ENCODE data around the gene FAM219A.
"Not testable (repeated sequence)": the region's sequence is repeated elsewhere in the genome, so short reads cannot be mapped to it uniquely, and the experiment has no call there.

Gene FAM219A

GRCh38 chr9:34376596-34377403 lies 81.6 kb downstream of the FAM219A start, which contains the start of gene MYORG:
Gene MYORG, minus strand, starts transcription at chr9:34376898. Its CDS starts 3,955 bp downstream, at chr9:34372943.
- DNase-seq (ENCODE audit: low read depth in 2 of 2) = peak; percentile 96 to 98

GRCh38 chr9:34375901-34376595 lies 82.3 kb downstream of the FAM219A start:
- no peak for DNase-seq (ENCODE audit: low read depth in 2 of 2)

GRCh38 chr9:34374905-34375552 lies 83.3 kb downstream of the FAM219A start:
- no peak for DNase-seq (ENCODE audit: low read depth in 2 of 2)

- no peak for DNase-seq (ENCODE audit: low read depth in 2 of 2)
These were observed 84.0 kb downstream of the FAM219A start for GRCh38 chr9:34374339-34374738.

- DNase-seq (ENCODE audit: low read depth in 2 of 2) = no peak
These were observed 84.6 kb downstream of the FAM219A start for GRCh38 chr9:34373749-34374148.

- no peak for DNase-seq (ENCODE audit: low read depth in 2 of 2)
These were observed 85.8 kb downstream of the FAM219A start for GRCh38 chr9:34372467-34373011.

- no peak for DNase-seq (ENCODE audit: low read depth in 2 of 2)
These were observed 86.4 kb downstream of the FAM219A start for GRCh38 chr9:34371886-34372466.

- DNase-seq (ENCODE audit: low read depth in 2 of 2) = no peak
These were observed 87.1 kb downstream of the FAM219A start for GRCh38 chr9:34370970-34371880.

- no peak for DNase-seq (ENCODE audit: low read depth in 2 of 2)
These were observed 87.9 kb downstream of the FAM219A start for GRCh38 chr9:34370335-34370969.

GRCh38 chr9:34369636-34370035 lies 88.7 kb downstream of the FAM219A start:
- no peak for DNase-seq (ENCODE audit: low read depth in 2 of 2)

GRCh38 chr9:34368796-34369195 lies 89.6 kb downstream of the FAM219A start:
- not testable (repeated sequence) for DNase-seq (ENCODE audit: low read depth in 2 of 2)

- DNase-seq (ENCODE audit: low read depth in 2 of 2) = not testable (repeated sequence)
These were observed 90.5 kb downstream of the FAM219A start for GRCh38 chr9:34367751-34368410.

- DNase-seq (ENCODE audit: low read depth in 2 of 2) = no peak
These were observed 92.0 kb downstream of the FAM219A start for GRCh38 chr9:34366365-34366764.

GRCh38 chr9:34365282-34365681 lies 93.1 kb downstream of the FAM219A start:
- no peak for DNase-seq (ENCODE audit: low read depth in 2 of 2)

GRCh38 chr9:34363619-34364351 lies 94.6 kb downstream of the FAM219A start:
- no peak for DNase-seq (ENCODE audit: low read depth in 2 of 2)

- DNase-seq (ENCODE audit: low read depth in 2 of 2) = no peak
These were observed 95.7 kb downstream of the FAM219A start for GRCh38 chr9:34362614-34363214.

- not testable (repeated sequence) for DNase-seq (ENCODE audit: low read depth in 2 of 2)
These were observed 105.4 kb downstream of the FAM219A start for GRCh38 chr9:34352957-34353356.

- not testable (repeated sequence) for DNase-seq (ENCODE audit: low read depth in 2 of 2)
These were observed 106.2 kb downstream of the FAM219A start for GRCh38 chr9:34352122-34352652.

Measured in stimulated activated CD8-positive, alpha-beta memory T cell treated with anti-CD3 and anti-CD28 coated beads, Interleukin-15, amount 100 ng/mL, for 48 hours (primary cell).